GM13976 (cell line): ENCODE results near the gene GALNT9.

Experiments used
- DNase-seq: peaks from one replicate; pipeline ENCODE4 v3.0.0; 2012; ENCODE audit warnings: low spot score
- in situ Hi-C: fragments of 300-500 bp; cut with MboI; formaldehyde crosslinking; loops from one replicate; pipeline ENCODE4 v1.12.0; 2022; ENCODE audit warnings: low sequenced_read_pairs, mixed read lengths, inconsistent platforms; ENCODE audit not compliant: unreplicated experiment
- TF ChIP-seq, protein P1 (sequence below): IDR thresholded peaks from 2 replicates; pipeline ENCODE4 v1.5.1; 2012; ENCODE audit warnings: borderline replicate concordance, mild to moderate bottlenecking; ENCODE audit not compliant: insufficient read depth; ENCODE audit errors: extremely low read depth, missing control alignments, control extremely low read depth

Gene GALNT9

DNA sequence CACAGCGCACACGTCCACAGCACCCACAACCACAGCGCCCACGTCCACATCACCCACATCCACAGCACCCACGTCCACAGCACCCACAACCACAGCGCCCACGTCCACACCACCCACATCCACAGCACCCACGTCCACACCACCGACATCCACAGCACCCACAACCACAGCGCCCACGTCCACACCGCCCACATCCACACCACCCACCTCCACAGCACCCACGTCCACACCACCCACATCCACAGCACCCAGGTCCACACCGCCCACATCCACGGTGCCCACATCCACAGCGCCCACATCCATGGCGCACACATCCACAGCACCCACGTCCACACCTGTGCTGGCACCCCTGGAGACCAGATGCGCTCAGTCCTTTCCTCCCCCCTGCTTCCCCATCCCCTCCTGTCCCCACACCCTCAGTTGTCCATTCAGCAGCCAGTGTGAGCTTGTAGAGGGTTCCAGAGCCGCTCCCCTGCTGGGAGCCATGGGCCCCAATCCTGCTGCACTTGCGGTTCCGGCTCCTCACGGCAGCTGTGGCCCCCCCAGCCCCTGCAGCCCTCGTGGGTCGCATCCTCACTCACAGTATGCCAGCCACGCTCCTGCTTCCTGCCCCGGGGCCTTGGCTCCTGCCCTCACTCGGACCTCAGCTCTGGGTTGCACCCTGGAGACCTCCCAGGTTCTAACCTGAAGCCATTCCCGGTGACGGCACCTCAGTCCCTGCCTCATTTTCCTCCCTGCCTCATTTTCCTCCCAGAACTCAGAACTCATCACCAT lies 37.8 kb downstream of the GALNT9 start:
- DNase-seq, result no peak
- TF ChIP-seq, protein P1, sequence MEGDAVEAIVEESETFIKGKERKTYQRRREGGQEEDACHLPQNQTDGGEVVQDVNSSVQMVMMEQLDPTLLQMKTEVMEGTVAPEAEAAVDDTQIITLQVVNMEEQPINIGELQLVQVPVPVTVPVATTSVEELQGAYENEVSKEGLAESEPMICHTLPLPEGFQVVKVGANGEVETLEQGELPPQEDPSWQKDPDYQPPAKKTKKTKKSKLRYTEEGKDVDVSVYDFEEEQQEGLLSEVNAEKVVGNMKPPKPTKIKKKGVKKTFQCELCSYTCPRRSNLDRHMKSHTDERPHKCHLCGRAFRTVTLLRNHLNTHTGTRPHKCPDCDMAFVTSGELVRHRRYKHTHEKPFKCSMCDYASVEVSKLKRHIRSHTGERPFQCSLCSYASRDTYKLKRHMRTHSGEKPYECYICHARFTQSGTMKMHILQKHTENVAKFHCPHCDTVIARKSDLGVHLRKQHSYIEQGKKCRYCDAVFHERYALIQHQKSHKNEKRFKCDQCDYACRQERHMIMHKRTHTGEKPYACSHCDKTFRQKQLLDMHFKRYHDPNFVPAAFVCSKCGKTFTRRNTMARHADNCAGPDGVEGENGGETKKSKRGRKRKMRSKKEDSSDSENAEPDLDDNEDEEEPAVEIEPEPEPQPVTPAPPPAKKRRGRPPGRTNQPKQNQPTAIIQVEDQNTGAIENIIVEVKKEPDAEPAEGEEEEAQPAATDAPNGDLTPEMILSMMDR, result no peak
- in situ Hi-C loops, result no loop called here

DNA sequence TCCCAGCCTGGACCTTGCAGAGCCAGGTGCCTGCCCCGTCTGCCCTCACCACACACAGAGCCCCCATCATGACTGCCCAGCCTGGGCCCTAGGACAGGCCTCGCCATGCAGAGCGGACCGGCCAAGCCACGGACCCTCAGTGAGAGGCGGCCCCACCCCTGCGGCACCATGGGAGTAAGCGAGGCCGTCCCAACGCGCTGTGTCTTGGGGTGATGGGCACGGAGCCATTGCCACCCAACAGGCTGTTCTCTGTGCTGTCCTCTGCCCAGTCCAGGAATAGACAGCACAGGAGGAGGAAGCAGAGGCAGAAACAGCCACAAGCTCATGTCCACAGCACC lies 39.2 kb downstream of the GALNT9 start:
- TF ChIP-seq, protein P1, result no peak
- in situ Hi-C loops, result no loop called here
- DNase-seq, result no peak

DNA sequence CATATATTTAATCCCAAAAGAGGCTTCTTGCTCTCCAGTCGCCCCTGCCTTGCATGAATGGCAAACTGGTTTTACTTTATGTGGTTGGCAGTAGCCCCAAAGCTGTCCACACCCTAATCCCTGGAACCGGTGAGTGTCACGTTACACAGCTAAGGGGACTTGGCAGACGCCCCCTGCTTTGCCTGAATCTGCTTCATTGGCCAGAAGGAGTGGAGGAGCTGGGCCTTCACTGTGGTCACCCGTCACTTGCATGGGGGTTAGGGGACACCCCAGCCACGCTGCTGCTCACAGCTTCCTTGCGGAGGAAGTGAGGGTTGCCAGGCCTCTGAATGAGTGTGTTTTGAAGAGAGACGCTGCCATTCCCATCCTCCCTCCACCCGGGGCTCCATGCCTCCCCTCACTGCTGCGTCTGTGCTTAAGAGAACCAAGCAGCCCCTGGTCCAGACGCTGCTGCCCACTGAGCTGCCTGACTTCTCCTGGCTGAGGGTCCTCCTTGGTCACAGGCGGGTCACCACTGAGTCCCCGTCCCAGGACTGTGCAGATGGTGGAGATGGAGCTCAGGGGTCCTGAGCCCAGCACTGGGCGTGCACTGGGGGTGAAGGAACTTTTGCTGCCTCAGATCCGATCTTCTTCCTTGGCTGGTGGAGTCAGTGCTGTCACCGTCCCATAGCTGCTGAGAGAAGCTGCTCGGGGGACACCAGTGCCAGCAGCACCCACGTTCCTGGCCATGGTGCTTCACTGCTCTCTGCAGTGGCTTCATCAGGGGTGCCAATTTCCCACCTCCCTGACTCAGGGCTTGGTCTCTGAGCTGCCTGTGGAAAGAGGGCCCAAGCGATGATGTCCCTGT lies 39.8 kb downstream of the GALNT9 start:
- TF ChIP-seq, protein P1, result no peak
- in situ Hi-C loops, result no loop called here

DNA sequence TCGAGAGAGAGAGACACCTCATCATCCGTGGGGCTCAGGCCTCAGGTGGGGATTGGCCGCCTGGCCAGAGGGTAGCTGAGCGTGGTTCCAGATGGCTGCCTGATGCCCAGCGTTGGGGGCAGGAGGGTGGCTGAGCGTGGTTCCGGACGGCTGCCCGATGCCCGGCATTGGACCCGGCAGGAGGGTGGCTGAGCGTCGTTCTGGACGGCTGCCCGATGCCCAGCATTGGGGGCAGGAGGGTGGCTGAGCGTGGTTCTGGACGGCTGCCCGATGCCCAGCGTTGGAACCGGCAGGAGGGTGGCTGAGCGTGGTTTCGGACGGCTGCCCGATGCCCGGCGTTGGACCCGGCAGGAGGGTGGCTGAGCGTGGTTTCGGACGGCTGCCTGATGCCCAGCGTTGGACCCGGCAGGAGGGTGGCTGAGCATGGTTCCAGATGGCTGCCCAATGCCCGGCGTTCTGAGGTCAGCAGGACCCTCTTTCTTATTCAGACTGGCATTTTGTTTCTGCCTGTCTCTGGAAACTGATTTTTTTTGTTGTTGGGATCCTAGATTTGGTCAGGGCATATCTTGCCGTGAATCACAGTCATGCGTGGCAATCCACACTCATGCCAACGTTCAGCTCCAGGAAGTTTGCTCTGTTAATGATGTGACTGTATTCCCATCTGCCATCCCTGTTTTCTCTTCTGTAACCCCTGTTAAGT lies 40.7 kb downstream of the GALNT9 start:
- TF ChIP-seq, protein P1, result no peak
- in situ Hi-C loops, result no loop called here
- no peak for DNase-seq

More for the DNA sequence above, 39.8 kb downstream of the GALNT9 start:
- no peak for DNase-seq

DNA sequence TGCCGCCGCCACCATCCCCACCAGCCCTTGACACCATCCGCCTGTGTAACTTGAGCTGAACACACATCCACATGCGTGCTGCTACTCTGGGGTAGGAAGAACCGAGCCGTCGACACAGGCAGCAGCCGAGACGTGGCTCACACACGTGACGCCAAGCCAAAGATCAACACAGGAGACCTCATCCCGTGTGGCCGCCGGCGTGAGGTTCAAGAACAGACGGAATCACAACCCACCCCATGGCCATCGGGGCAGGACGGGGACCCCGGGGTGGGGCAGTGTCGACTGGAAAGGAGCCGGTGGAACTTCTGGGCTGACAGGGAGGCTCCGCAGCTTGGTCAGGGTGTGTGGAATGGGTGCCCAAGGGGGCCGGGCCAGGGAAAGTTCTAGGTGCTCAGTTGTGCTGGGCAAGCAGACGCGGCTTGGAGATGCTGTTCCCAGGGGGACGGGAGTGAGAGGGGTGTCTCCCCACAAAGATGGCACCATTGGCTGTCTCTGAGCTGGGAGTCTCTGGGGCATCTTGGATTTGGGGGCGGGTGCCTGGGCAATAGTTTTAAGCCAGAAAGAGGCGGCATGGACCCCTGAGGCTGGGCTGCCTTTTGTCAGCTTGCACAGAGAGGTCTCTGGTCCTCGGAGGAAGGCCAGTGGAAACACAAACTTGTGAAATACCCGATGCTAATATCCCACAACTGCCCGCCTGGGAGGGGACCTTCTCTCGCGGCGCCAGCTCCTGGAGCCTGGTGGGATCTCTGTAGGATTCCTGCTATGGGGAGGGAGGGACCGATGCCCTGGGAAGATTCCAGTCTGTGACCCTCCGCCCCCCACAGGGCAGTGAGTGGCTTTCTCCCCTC lies 41.8 kb downstream of the GALNT9 start:
- DNase-seq, result no peak
- TF ChIP-seq, protein P1, result no peak
- in situ Hi-C loops, result no loop called here

DNA sequence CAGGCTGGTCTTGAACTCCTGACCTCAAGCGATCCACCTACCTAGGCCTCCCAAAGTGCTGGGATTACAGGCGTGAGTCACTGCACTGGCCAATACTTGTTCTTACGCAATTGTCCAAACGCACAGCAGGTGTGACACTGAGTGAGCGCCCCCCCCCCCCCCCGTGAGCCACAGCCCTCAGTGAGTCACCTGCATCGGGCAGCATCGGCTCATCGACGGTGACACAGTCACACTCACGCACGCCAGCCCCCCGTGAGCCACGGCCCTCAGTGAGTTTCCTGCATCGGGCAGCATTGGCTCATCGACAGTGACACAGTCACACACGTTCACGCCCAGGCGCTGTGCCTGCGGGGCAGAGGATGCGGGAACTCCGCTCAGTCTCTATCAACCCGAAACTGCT lies 42.5 kb downstream of the GALNT9 start:
- TF ChIP-seq, protein P1, result no peak
- no peak for DNase-seq
- in situ Hi-C loops, result no loop called here
